KOPT-K1 (cell line): Measurements from ENCODE around the gene PRDM12.
A peak's percentile ranks its signal among the peaks of the same experiment; 100 is the strongest.

ENCODE experiments used
- H3K27ac ChIP-seq: fragments of 200-600 bp; sonication (generic); 2 replicates; pipeline ENCODE4 v1.5.1; 2016; ENCODE audit warnings: antibody characterized with exemption, mild to moderate bottlenecking, low read depth, low read length; ENCODE audit not compliant: poor library complexity, severe bottlenecking
- H3K36me3 ChIP-seq: fragments of 200-600 bp; sonication (generic); 2 replicates; pipeline ENCODE4 v1.5.1; 2017; ENCODE audit warnings: antibody characterized with exemption, mild to moderate bottlenecking, low read length, moderate library complexity; ENCODE audit not compliant: insufficient read depth
- H3K9me3 ChIP-seq: fragments of 200-600 bp; sonication (generic); 2 replicates; pipeline ENCODE4 v1.5.1; 2017; ENCODE audit warnings: antibody characterized with exemption, low read length, mild to moderate bottlenecking; ENCODE audit not compliant: insufficient read depth, poor library complexity, severe bottlenecking

Gene PRDM12

GRCh38 chr9:130689572-130689936 is 25.2 kb downstream of the PRDM12 start:
- Histone ChIP-seq H3K27ac (peak overlapping the region; percentile 22), H3K36me3 (no peaks in the 10 kb centered on the region), H3K9me3 (peaks cover 7% of the 10 kb centered on the region)

- Histone ChIP-seq H3K9me3 (peaks cover 2% of the 10 kb centered on the region), H3K27ac (peak overlapping the region; percentile 22), H3K36me3 (peaks cover 3% of the 10 kb centered on the region; the same call in 1 of the 2 replicates)
Measured at GRCh38 chr9:130689937-130690700, 25.7 kb downstream of the PRDM12 start.

GRCh38 chr9:130692321-130692720 is 27.9 kb downstream of the PRDM12 start:
- Histone ChIP-seq H3K36me3 (peaks cover 25% of the 10 kb centered on the region), H3K27ac (no peak overlapping the region), H3K9me3 (no peaks in the 10 kb centered on the region)

GRCh38 chr9:130693101-130693425 is 28.7 kb downstream of the PRDM12 start:
- Histone ChIP-seq H3K27ac (peak overlapping the region; percentile 80), H3K36me3 (peaks cover 33% of the 10 kb centered on the region), H3K9me3 (no peaks in the 10 kb centered on the region)

GRCh38 chr9:130693426-130694191 is 29.2 kb downstream of the PRDM12 start, which contains the start of gene EXOSC2:
TSS of gene EXOSC2 (plus strand) at chr9:130693780. CDS start at chr9:130693792, 12 bp downstream.
- Histone ChIP-seq H3K27ac (peak within 1 kb of the TSS; percentile 80), H3K36me3 (peaks cover 38% of the 10 kb centered on the region), H3K9me3 (no peaks in the 10 kb centered on the region)

GRCh38 chr9:130694205-130694604 is 29.8 kb downstream of the PRDM12 start:
- H3K27ac ChIP-seq: peak overlapping the region; percentile 80
- H3K36me3 ChIP-seq: peaks cover 44% of the 10 kb centered on the region
- no peaks in the 10 kb centered on the region for H3K9me3 ChIP-seq

GRCh38 chr9:130696139-130696650 is 31.8 kb downstream of the PRDM12 start:
- H3K36me3 ChIP-seq: peaks cover 60% of the 10 kb centered on the region

GRCh38 chr9:130696996-130697395 is 32.6 kb downstream of the PRDM12 start:
- H3K9me3 ChIP-seq: no peaks in the 10 kb centered on the region
- H3K27ac ChIP-seq: no peak overlapping the region
- H3K36me3 ChIP-seq: peaks cover 68% of the 10 kb centered on the region

More at GRCh38 chr9:130696139-130696650, 31.8 kb downstream of the PRDM12 start:
- no peaks in the 10 kb centered on the region for H3K9me3 ChIP-seq
- H3K27ac ChIP-seq: no peak overlapping the region

- H3K36me3 ChIP-seq: peaks cover 83% of the 10 kb centered on the region
- no peak overlapping the region for H3K27ac ChIP-seq
- H3K9me3 ChIP-seq: no peaks in the 10 kb centered on the region
Measured at GRCh38 chr9:130698514-130698913, 34.1 kb downstream of the PRDM12 start.

GRCh38 chr9:130699047-130699446 is 34.7 kb downstream of the PRDM12 start:
- no peak overlapping the region for H3K27ac ChIP-seq
- no peaks in the 10 kb centered on the region for H3K9me3 ChIP-seq
- H3K36me3 ChIP-seq: peaks cover 88% of the 10 kb centered on the region

GRCh38 chr9:130701059-130702022 is 36.9 kb downstream of the PRDM12 start:
- H3K9me3 ChIP-seq: no peaks in the 10 kb centered on the region
- no peak overlapping the region for H3K27ac ChIP-seq
- peaks cover 94% of the 10 kb centered on the region for H3K36me3 ChIP-seq

GRCh38 chr9:130703501-130703900 is 39.1 kb downstream of the PRDM12 start:
- peaks cover 76% of the 10 kb centered on the region for H3K36me3 ChIP-seq
- H3K27ac ChIP-seq: no peak overlapping the region
- no peaks in the 10 kb centered on the region for H3K9me3 ChIP-seq

- peaks cover 42% of the 10 kb centered on the region for H3K36me3 ChIP-seq
- no peak overlapping the region for H3K27ac ChIP-seq
- H3K9me3 ChIP-seq: no peaks in the 10 kb centered on the region
Measured at GRCh38 chr9:130707225-130707976, 43.0 kb downstream of the PRDM12 start.

- no peak overlapping the region for H3K27ac ChIP-seq
- peaks cover 8% of the 10 kb centered on the region; the same call in 1 of the 2 replicates for H3K36me3 ChIP-seq
- no peaks in the 10 kb centered on the region for H3K9me3 ChIP-seq
Measured at GRCh38 chr9:130710822-130711352, 46.5 kb downstream of the PRDM12 start.
